C4-2B (cell line): ENCODE data around the gene COG6.

Experiments used
- H3K27ac ChIP-seq: fragments of 450-650 bp; 2 replicates; pipeline ENCODE4 v1.5.1; 2017
- ZFX ChIP-seq: fragments of 450-650 bp; IDR thresholded peaks from 2 replicates; pipeline ENCODE4 v1.6.1; 2017
- TF ChIP-seq, protein P1 (sequence below): fragments of 450-650 bp; conservative IDR thresholded peaks from 2 replicates; pipeline ENCODE4 v1.5.1; 2017; ENCODE audit warnings: mild to moderate bottlenecking

Gene COG6

DNA sequence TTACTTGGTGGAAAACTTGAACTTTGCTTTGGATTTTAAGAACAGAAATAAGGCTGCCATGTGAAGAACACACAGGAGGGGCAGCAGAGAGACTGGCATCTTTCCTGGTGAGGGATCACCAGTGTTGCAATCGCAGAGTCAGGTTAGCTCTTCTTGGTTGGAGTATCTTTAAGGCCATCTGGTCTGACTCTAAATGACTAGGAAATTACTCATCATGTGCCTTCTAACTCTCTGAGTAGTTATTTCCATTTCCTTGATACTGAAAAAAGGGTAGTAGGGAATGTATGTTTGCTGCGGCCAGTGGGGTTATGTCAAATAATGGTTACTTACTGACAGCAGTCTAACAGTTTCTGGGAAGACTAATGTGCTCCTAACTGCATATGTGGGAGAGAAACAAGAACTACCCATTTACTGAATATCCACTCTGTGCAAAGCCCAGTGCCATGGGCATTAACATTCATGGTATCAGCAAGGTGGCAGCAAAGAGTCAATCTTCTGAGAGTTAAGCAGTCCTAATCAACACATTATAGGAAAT, 122.1 kb downstream of the COG6 start:
- TF ChIP-seq, protein P1, sequence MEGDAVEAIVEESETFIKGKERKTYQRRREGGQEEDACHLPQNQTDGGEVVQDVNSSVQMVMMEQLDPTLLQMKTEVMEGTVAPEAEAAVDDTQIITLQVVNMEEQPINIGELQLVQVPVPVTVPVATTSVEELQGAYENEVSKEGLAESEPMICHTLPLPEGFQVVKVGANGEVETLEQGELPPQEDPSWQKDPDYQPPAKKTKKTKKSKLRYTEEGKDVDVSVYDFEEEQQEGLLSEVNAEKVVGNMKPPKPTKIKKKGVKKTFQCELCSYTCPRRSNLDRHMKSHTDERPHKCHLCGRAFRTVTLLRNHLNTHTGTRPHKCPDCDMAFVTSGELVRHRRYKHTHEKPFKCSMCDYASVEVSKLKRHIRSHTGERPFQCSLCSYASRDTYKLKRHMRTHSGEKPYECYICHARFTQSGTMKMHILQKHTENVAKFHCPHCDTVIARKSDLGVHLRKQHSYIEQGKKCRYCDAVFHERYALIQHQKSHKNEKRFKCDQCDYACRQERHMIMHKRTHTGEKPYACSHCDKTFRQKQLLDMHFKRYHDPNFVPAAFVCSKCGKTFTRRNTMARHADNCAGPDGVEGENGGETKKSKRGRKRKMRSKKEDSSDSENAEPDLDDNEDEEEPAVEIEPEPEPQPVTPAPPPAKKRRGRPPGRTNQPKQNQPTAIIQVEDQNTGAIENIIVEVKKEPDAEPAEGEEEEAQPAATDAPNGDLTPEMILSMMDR, result peak; percentile 56
- no peak for TF ChIP-seq ZFX
- no peak overlapping the region for H3K27ac ChIP-seq

DNA sequence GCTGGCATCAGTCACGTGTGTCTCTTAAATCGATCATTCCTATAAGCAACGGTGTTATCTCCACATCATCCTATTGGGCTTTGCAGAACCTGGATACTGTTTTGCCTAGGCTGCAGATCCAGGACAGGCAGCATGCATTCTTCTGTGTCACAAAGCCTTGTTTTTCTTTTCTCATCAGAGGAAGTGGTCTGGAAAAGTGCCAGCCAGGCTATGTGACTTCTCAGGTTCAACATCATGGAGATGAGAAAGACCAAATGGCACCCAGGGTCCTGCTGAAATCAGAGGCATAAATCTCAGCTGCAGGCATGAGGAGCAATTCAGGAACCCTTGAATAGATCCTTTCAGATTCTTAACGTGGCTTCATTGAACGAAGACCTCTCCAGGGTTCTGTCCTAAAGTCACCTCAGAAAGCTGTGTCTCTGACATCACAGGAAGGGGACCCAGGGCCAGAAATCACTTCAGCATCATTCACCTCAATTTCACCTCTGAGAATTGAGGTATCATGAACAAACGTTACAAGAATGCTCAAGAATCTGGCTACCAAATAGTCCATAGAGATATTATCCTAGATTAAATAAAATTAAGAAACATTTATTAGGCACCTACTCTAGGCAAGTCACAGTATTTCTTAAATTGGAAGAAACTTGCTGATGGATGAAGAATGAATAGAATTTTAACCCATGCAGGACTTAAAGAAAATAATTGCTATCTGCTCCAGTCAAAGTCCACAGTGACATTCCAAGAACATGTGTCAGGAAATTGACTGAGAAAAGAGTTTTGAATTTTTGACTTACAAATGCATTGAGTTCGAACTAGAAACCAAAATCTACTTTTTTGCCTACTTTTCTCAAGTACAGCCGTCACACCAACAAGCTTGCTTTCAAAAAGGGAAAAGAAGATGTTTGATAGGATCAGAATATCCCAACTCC, 124.1 kb downstream of the COG6 start:
- no peak overlapping the region for H3K27ac ChIP-seq
- no peak for TF ChIP-seq ZFX
- TF ChIP-seq, protein P1, result no peak

DNA sequence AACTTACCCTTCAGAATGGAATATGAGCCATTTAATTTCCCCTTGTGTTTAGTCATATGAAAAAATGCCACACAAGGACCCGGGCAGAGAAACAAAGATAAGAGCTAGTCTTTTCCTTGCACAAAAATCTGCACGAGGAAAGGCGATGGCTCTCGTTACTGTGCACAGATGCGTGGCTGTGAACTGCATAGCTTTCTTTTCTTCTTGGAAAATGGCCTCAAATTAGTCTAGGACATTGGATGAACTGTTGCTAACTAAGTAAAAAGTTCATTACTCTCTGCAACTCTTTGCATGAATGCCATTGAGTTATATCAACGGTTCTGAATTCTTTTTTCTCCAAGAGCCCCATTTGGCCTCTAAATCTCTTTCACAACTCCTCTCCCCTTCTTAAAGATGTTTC, 125.2 kb downstream of the COG6 start:
- TF ChIP-seq, protein P1, result no peak
- TF ChIP-seq ZFX, result no peak

DNA sequence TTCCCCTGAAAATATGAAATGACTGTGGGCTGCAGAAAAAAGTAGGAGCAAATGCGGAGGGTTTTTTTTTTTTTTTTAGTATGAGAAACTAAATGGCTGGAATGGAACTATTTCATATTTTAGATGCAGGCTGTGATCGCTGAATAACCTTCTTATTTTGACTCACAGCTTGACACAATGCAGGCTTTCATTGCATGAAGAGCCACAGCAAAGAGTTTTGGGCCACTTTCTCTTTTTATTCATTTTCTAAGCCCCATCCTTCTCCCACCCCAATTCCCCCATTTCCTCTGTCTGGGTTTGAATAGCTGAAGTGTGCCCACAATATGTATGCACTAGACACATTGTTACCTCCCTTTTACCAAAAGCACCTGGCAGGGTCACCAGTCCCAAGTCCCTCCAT, 125.9 kb downstream of the COG6 start:
- TF ChIP-seq, protein P1, result no peak
- TF ChIP-seq ZFX, result no peak
- no peak overlapping the region for H3K27ac ChIP-seq

More for the DNA sequence above, 125.2 kb downstream of the COG6 start:
- no peak overlapping the region for H3K27ac ChIP-seq

DNA sequence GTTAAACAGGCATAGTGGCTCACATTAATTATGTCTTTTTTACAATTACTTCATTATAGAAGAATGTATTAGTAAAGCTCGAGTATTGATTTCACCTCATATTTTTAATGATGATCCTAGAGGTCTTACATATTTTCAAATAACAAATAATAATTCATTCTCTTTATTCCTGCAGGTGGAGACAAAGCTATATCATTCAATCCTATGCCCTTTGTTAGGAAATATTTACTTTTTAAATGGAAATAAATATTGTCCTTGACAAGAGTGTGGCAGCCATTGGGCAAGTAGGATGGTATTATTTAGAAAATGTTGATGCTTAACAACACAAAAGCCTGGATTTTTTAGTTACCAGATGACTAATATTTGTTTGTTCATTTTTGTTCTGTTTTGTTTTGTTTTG, 127.6 kb downstream of the COG6 start:
- no peak overlapping the region for H3K27ac ChIP-seq
- TF ChIP-seq ZFX, result no peak
- TF ChIP-seq, protein P1, result peak; percentile 36

DNA sequence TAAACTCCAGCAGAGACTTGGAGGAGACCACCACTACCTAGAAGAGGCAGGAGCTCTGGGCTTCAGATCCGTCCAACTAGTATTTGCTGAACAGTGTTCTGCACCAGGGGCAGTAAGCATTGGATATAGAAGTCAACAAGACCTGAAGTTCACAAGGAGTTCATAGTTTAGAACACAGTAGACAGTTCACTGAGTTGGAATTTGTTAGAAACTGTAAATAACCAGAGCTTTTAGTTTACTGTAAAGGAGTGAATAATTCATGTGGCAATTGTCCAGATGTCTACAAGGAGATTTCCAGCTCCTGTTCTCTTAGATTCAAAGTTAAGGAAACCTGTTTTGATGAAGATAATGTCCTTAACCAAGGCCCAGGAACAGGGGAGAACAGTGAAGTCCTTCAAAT, 128.9 kb downstream of the COG6 start:
- H3K27ac ChIP-seq, result no peak overlapping the region
- no peak for TF ChIP-seq ZFX
- TF ChIP-seq, protein P1, result no peak

DNA sequence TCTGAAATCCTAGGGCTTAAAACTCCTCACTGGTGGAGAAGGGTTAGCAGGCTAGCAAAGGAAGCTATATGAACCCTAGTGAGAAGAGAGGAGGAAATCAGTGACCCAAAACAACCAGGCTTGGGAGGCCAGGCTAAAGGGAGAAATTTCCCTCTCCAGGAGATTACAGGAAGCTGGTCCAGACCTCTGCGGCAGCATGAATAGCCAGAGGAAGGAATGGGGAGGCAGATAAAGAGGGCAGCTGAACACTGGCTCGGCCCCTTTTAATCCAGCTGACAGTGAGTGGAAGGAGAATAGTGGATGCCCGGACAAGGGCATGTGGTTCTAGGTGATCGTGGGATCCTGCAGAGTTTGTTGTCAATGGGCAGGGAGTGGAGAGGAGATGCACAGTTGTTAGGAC, 130.6 kb downstream of the COG6 start:
- TF ChIP-seq ZFX, result no peak
- TF ChIP-seq, protein P1, result no peak
- H3K27ac ChIP-seq, result no peak overlapping the region
